Thyroid gland (tissue), 4 donors: ENCODE data around the gene HMGN5.

Experiments used
- POLR2A ChIP-seq, 2 donors: fragments of 450-650 bp; IDR thresholded peaks; one replicate each; pipeline ENCODE4 v1.6.1; 2017; ENCODE audit warnings: antibody characterized with exemption in 2 of 2, mild to moderate bottlenecking in 2 of 2, moderate library complexity in 1 of 2
- TF ChIP-seq, protein P1 (sequence below), 6 experiments: fragments of 200-600 bp in 3 of 6; fragments of 450-650 bp in 3 of 6; sonication (generic) in 3 of 6; IDR thresholded peaks; one replicate each; pipeline ENCODE4 v1.5.1; 2016 to 2019; ENCODE audit warnings: antibody characterized with exemption in 6 of 6, mild to moderate bottlenecking in 2 of 6, inconsistent platforms in 1 of 6, moderate library complexity in 1 of 6

DNA sequence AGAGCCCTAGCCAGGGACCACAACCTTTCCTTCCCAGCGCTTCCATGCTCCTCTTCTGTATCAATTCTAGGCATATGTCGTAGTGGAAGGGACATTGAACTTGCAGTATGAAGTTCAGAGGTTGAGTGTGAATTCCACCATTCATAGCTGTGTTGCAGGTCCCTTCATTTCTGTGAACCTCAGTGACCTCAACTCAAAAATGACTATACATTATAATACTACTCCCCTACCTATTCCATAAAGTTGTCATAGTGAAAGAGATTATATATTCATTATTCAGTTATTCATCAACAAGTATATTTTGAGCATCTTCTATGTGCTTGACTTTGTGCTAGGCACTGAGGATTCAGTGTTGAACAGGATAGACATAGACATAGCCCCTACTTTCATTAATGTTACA, 28.2 kb upstream of the HMGN5 start:
- TF ChIP-seq POLR2A (IDR thresholded peaks at IDR 0.05): no peak
- TF ChIP-seq, protein P1, sequence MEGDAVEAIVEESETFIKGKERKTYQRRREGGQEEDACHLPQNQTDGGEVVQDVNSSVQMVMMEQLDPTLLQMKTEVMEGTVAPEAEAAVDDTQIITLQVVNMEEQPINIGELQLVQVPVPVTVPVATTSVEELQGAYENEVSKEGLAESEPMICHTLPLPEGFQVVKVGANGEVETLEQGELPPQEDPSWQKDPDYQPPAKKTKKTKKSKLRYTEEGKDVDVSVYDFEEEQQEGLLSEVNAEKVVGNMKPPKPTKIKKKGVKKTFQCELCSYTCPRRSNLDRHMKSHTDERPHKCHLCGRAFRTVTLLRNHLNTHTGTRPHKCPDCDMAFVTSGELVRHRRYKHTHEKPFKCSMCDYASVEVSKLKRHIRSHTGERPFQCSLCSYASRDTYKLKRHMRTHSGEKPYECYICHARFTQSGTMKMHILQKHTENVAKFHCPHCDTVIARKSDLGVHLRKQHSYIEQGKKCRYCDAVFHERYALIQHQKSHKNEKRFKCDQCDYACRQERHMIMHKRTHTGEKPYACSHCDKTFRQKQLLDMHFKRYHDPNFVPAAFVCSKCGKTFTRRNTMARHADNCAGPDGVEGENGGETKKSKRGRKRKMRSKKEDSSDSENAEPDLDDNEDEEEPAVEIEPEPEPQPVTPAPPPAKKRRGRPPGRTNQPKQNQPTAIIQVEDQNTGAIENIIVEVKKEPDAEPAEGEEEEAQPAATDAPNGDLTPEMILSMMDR (IDR thresholded peaks at IDR 0.05): no peak
